ENCODE data around the gene MACF1.

The MACF1 gene

DNA sequence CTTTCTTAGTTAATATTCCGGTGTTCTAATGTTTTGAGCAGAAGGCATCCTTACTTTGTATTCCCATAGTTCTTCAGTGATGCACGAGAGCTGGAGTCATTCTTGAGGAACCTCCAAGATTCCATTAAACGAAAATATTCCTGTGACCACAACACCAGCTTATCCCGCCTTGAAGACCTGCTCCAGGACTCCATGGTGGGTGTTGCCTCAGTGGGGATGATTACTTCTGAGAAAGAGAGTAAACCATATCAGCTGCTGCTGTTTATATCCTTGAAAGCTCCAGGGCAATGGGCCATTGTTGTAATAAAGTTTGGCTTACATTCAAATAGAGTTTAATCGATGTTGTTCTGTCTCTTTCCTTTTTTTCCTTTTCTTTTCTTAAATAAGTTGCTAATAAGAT is 93.1 kb downstream of the MACF1 start:
- no peak for DNase-seq (ENCODE audit: low spot score)

DNA sequence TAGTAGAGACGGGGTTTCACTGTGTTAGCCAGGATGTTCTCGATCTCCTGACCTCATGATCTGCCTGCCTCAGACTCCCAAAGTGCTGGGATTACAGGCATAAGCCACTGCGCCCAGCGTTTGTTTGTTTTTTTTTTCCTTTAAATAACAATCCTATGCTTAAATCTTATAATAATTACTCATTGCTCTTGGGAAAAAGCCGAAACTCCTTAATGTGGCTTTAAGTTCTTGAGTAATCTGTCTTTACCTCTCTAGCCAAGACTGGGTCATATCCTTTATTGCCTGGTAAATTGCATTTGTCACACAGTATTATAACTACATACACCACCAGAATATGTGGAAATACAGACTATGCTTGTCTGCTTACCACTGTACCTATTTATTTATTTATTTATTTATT is 97.1 kb downstream of the MACF1 start:
- DNase-seq (ENCODE audit: low spot score), result no peak

DNA sequence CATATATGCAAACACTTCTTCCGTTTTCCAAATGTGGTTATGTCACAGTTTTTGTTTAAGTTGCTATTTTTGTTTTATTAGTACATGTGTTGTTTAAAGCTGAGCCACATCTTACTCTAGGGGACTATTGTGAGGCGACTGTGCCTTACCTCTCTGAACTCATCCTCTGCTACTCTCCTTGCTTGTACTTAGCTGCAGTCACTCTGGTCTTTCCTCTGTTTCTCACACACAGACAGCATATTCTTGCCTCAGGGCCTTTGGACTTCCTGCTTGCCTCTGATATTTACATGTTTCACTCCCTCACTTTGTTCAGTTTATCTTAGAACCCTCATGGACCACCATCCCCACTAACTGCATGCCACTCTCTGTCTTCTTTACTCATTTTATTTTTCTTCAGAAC is 101.1 kb downstream of the MACF1 start:
- DNase-seq (ENCODE audit: low spot score), result no peak

DNA sequence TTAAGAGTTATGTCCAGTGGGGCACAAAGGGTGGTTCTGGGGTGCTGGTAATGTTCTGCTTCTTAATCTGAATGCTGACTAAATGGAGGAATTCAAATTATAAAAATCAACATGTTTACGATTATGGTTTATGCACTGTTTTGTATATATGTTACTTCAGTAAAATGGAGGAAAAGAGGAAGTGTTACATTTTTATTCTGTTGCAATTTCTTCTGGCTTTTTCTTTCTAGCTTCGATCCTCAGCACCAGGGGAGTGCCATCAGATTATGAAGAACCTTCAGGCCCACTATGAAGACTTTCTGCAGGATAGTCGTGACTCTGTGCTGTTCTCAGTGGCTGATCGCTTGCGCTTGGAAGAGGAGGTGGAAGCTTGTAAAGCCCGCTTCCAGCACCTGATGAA is 105.5 kb downstream of the MACF1 start:
- no peak for DNase-seq (ENCODE audit: low spot score)

DNA sequence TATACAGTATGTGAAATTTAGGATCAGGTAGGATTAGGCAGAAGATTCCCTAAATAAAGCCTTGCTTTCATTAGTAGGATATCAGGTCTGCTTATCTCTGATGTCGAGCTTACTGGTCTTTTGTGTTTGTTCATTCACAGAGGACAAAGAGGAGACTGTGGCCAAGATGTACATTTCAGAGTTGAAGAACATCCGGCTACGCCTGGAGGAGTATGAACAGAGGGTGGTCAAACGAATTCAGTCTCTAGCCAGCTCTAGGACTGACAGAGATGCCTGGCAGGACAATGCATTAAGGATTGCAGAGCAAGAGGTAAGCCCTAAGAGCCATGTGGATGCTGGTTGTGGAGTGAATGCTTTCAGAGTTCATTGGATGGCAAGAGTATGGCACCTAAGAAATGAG is 106.2 kb downstream of the MACF1 start:
- no peak for DNase-seq (ENCODE audit: low spot score)

DNA sequence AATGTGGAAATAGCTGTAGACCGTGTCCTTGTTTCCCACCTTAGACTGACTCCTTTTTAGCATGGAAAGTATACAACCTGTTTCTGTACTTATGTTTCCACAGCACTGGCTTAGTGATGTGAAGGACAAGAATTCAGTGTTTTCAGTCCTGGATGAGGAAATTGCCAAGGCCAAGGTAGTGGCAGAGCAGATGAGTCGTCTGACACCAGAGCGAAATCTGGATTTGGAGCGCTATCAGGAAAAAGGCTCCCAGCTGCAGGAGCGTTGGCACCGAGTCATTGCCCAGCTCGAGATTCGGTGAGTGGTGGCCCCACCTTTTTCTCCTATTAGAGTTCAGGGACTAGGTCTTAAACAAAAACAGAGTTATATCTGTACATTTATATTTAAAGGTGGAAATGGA is 112.6 kb downstream of the MACF1 start:
- DNase-seq (ENCODE audit: low spot score), result no peak

DNA sequence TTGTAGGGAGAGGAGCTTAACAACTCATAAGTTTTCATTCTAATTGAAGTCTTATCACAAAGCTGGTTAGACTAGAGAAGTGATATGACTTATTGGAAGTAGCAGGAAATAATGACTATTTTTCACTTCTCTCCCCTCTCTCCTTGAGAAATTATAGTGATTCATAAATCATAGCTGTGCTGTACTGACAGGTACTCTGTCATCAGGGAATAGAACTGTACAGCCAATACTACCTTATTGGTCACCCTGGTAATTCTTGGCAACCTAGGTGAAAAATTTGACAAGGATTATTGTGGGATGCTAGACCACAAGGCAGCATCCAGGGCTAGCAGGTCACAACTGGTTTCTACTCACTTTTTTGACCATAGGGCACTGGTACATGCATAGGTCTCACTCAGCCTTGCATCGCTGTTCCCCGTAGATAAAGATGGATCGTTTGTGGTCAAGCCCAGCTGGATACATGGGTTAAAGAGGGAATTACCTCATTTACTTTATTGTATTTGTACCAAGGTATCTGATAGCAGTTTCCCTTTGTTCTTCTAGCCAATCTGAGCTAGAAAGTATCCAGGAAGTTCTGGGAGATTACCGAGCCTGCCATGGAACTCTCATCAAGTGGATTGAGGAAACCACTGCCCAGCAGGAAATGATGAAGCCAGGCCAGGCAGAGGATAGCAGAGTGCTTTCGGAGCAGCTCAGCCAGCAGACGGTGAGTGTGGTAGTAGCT is 113.6 kb downstream of the MACF1 start:
- DNase-seq (ENCODE audit: low spot score), result no peak

DNA sequence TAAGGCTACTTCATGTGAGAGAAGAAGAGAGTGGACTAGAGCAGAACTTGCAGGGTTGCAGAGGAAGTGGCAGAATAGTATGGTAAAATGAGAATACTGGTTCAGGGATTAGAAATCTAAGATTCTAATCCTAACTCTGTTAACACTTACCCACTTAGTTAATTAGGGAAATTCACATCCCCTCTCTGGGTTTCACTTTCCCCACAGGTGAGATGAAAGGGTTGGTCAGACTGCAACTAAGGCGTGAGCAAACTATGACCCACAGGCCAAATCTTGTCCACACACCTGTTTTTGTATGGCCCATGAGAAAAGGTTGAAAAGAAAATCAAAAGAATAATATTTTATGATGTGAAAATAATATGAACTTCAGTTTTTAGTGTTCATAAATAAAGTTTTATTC is 117.5 kb downstream of the MACF1 start:
- no peak for DNase-seq (ENCODE audit: low spot score)

DNA sequence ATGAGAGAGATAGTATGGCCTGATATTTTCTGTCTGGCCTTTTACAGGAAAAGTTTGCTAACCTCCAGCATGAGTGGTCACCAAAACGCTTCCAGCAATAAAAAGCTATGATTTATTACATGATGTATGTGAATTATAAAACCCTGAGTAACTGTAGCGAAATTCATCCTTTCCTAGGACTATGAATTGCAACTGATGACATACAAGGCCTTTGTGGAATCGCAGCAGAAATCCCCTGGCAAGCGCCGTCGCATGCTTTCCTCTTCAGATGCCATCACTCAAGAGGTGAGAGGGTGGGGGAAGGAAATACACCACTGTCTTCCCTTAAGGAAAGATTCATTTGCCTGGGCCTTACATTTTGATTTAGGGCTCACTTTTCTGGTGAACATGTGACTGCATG is 117.9 kb downstream of the MACF1 start:
- no peak for DNase-seq (ENCODE audit: low spot score)

DNA sequence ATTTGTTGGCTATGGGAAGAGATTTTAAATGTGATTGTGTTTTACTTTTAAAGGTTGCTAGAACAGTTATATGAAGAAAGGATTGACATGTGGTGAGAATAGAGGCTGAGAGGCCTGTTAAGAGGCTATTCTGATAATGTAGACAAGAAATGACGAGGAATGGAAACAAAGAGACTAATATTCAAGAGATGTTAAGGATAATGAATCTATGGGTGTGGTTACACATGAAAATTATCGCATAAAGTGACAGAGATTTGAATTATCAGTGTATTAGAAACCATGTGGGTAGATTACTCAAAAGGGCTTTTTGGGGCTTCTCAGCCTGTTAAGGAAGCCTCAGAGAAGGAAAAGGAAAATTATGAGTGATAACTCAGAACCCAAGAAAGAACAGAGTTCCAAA is 120.4 kb downstream of the MACF1 start:
- DNase-seq (ENCODE audit: low spot score), result no peak

DNA sequence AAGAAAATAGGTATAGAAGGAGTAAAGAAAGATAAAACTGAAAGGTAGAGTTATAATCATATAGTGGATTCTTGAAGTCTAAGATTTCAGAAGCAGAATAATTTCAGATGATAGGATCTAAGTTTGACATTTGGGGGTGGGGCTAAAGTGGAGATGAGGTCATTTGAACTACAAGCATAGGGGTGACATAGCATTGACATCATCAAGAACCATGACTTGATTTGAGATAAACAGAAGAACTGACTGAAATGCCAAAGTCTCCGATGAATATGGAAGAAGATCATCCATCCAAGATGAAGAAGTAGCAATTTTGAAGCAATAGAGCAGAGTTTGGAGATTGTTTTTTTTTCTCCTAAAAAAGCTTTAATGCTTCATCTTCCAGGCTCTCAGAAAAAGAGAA is 122.3 kb downstream of the MACF1 start:
- no peak for DNase-seq (ENCODE audit: low spot score)

DNA sequence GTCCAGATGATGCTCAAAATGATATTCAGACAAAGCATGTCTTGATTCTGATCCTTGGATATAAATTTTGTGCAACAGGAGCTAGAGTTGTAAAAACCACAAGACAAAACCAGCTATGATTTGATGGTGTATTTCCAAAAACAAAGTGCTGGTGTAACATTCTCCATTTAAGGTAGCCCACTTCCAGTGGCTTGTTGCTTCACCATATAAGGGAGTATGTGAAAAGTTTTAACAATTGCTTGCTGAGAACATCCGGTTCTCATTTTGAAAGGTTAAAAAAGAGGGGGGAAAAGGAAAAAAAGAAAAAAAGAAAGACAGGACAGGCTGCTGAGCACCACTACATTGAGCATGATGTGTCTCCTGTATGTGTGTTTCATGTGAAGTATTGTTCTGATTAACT is 123.6 kb downstream of the MACF1 start:
- DNase-seq (ENCODE audit: low spot score), result no peak

DNA sequence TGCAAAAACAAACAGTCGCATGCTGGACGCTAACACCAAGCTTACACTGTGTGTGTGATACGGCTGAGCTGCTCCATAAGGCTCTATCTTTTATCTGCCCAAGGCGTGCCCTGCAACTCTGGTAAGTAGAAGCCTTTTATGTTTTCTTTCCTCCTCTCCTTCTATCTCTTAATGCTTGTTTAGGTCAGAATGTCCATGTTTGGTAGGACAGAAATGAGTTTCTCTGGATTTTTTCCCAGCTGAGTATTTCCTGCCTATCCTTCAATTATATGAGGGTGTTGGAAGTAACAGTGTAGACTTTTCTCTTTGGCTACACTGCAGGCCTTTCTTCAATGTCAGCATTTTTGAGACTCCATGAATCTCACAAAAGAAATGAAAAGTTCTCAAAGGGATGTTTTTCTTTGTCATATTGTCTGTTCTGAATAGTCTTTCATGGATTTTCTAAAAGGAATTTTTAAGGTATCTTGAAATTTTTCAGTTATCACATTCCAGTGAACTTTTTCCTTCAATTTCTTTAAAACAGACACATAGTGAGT is 124.2 kb downstream of the MACF1 start:
- DNase-seq (ENCODE audit: low spot score), result no peak

DNA sequence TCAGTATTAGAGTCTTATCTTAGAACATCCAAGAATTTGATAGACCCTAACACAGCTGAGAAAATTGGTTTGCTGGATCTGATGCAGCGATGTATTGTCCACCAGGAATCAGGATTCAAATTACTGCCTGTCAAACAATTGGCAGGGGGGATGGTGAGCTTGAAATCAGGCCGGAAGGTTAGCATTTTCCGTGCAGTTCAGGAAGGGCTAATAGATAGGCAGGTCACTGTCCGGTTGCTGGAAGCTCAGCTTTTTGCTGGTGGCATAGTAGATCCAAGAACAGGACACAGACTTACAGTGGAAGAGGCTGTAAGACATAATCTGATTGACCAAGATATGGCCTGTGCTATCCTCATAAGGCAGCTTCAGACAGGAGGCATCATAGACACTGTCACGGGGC is 127.2 kb downstream of the MACF1 start:
- DNase-seq (ENCODE audit: low spot score), result no peak

DNA sequence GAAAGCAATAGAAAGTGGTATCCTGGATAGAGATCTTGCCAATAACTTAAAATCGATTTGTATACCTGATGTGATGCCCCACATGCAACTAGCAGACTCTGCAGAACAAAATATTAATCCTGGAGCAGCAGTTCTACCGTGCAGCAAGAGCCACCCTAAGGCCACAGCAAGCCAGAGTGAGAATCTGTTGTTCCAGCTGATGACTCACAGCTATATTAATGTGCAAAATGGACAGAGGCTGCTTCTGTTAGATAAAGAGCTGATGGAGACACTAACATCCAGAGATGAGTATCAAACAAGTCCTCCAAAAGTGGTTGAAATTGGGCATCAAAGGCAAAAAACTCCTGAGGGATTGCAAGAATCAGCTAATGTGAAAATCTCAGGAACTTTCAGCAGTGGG is 127.8 kb downstream of the MACF1 start:
- no peak for DNase-seq (ENCODE audit: low spot score)

DNA sequence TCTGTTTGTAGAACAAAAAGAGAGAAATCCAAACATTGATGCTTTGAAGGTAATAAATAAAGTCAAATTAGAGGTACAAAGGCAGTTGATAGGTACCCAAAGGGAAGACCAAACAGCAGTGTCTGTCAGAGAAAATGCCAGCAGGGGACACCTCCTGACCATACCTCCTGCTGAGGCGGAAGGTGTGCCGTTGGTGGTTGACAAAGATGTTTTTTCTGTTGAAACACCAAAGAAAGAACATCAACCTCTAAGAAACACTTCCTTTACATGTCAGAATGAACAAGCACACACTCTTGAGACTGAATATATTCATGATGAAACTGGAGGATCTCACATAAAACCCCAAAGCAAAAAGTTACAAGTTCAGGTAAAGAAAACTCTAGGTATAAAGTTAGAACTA is 128.3 kb downstream of the MACF1 start:
- no peak for DNase-seq (ENCODE audit: low spot score)

DNA sequence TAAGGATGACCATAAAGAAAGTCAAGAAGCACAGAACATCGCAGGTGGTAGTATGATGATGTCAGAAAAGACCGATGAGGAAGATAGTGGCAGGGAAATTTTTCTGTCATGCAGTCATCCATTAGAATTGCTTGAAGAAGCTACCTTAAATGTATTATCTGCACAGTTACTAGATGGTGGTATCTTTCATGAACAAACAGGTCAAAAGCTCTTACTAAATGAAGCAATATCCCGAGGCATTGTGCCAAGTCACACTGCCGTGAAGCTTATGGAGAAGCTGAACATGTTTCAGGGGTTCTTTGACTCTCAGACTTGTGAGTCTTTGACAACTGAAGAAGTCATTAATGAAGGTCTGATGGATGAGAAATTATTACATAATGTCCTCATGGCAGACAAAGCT is 128.8 kb downstream of the MACF1 start:
- no peak for DNase-seq (ENCODE audit: low spot score)

DNA sequence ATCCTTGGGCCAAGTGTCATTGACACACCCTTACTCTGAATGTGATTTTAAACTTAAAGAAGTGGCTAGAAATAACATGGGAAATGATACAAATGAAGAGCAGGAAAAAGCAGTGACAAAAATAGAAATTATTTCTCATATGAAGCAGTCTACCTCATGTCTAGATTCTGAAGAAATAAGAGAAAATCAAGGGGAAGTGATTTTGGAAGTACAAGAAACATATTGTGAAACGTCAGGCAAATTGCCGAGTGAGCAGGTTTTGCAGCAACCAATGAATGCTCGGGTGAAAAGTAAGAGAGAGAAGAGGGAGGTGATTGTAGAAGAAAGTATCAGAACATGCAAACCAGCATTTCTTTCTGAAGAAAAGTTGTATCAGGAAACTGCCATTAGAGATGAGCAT is 130.7 kb downstream of the MACF1 start:
- no peak for DNase-seq (ENCODE audit: low spot score)

DNA sequence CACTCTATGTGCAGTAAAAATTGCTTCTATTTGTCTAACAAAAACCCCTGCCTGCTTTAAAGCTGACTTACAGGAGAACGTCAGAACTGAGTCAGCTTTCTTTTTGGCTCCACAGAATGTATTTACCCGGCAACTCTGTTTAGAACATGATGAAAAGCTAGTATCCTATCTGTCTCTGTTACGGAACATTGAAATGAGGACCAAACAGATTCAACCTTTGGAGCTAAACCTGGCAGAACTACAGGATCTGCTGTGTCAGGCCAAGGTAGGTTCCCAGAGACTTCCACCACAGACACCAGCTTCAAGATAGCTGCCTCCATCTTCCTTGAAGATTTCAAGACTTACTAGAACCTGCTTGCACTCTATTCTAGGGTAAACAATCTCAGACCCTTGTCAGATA is 132.6 kb downstream of the MACF1 start:
- DNase-seq (ENCODE audit: low spot score), result no peak

DNA sequence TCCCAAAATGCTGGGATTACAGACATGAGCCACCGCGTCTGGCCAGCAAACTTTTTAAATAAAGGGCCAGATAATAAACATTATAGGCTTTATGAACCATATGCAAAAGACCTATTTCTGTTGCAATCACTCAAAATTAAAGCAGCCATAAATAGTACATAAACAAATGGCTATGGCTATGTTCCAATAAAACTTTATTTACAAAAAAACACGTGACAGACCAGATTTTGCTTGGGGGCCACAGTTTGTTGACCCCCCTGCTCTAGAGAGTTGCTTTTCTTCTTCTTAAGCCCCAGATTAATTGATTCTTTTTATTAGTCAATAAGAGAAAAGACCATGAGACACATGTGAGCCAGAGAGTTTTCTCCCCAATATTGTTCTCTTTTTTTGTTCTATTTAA is 138.3 kb downstream of the MACF1 start:
- no peak for DNase-seq (ENCODE audit: low spot score)

DNA sequence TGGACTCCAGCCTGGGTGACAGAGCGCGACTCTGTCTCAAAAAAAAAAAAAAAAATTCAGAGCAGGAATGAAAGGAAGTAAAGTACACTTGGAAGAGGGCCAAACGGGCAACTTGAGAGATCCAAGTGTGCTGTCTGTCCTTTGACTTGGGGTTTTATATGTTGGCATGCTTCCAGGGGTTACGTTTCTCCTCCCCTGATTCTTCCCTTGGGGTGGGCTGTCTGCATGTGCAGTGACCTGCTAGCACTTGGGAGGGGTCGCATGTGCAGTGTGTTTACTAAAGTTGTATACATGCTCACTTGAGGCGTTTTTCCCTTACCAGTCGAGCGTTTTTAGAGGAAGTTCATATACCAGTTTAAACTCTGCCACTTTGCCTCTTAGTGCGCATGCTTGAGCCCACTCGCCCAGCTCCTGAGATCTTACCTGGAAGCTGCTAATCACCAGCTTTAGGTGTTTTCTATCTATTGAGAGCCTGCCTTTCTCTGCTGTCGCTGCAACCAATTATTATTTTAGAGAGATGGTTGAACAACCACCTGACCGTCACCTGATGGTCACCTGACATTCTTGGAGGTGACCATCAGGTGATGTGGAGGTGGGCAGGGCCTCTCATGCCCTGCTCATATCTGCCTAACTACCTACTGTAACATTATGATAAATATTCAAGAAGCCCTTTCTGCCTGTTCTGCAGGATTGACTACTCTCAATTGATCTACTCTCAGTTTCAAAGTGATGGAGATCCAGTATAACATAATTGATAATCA is 140.1 kb downstream of the MACF1 start:
- DNase-seq (ENCODE audit: low spot score), result no peak

DNA sequence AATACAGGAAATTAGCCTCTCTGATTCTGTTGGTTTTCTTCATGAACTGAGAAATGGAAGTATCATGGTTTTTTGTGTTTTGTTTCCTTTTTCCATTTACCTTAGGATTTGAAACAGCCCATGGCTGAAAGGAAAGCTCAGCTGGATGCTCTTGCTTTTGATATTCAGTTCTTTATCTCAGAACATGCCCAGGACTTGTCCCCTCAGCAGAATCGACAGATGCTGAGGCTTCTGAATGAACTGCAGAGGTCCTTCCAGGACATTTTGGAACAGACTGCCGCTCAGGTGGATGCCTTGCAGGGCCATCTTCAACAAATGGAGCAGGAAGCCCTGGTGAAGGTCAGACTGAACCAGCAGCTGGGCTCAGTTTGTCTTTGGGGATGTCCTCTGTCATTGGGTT is 142.4 kb downstream of the MACF1 start:
- no peak for DNase-seq (ENCODE audit: low spot score)

DNA sequence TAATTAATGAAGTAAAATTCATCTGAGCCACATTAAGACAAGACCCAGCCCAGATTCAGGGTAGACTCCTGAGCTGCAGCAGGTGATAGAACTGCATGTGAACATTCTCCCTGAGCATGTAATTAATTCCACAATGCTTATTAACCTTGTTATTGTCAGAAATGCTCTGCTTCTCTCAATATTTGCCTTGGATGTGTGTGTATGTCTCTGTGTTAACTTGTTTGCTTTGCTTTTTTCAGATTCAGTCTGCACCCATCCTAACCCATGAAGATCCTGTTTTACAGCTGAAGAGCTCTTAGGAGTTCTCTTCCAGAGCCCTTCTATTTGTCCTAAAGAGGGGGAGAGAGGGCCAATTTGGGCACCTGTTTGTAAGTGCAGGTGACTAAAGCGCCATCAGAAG is 143.8 kb downstream of the MACF1 start:
- no peak for DNase-seq (ENCODE audit: low spot score)

DNA sequence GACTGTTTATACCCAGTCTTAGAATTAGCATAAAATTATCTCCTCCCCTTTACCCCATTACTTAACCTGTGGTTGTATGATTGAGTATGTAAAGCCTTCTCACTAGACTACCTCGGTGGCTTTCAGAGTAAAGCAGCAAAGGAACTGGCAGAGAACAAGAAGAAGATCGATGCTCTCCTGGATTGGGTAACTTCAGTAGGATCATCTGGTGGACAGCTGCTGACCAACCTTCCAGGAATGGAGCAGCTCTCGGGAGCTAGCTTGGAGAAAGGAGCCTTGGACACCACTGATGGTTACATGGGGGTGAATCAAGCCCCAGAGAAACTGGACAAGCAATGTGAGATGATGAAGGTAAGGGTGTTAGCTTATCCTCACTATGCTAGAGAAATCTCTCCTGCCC is 148.4 kb downstream of the MACF1 start:
- DNase-seq (ENCODE audit: low spot score), result no peak
